NCI-H1417 (cell line): ENCODE results near the gene MCCD1.

Experiments used
- DNase-seq, 3 experiments: peaks; one replicate each; lab custom pipeline; 2025; lab: John Stamatoyannopoulos, UW

Gene MCCD1

DNA sequence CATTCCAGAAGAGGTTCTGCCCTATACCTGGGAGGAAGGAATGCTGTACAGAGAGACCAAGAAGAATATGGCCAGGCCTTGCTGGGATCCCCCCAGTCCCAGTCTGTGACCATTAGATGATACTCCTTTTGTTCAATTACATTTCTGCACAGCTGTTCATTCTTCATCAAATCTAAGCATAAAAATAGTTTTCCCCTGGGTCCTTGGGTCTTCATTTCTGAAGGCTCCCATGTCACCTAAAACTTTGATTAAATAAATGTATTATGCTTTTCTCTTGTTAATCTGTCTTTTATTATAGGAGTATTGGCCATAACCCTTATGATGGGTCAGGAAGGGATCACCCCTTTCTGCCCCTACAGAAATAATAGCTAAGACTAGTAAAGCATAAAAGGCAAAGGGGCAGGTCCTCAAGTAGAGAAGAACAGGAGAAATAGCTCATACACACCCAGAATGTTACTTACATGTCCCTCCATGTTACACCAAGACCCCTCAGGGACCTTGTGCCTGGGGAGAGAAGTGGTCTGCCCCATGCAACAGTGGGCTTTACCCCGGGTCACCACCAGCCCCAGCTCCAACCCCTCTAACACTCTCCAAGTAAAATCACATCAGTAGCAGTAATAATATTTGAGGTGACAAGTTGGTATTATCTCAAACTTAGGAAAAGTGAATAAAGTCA, 41.2 kb downstream of the MCCD1 start:
- no peak for DNase-seq

GRCh38 chr6:31572041-31572911, 43.5 kb downstream of the MCCD1 start, which contains the start of gene LTA:
Gene LTA, plus strand, starts transcription at chr6:31572289. Its CDS starts 454 bp downstream, at chr6:31572743.
- no peak for DNase-seq

DNA sequence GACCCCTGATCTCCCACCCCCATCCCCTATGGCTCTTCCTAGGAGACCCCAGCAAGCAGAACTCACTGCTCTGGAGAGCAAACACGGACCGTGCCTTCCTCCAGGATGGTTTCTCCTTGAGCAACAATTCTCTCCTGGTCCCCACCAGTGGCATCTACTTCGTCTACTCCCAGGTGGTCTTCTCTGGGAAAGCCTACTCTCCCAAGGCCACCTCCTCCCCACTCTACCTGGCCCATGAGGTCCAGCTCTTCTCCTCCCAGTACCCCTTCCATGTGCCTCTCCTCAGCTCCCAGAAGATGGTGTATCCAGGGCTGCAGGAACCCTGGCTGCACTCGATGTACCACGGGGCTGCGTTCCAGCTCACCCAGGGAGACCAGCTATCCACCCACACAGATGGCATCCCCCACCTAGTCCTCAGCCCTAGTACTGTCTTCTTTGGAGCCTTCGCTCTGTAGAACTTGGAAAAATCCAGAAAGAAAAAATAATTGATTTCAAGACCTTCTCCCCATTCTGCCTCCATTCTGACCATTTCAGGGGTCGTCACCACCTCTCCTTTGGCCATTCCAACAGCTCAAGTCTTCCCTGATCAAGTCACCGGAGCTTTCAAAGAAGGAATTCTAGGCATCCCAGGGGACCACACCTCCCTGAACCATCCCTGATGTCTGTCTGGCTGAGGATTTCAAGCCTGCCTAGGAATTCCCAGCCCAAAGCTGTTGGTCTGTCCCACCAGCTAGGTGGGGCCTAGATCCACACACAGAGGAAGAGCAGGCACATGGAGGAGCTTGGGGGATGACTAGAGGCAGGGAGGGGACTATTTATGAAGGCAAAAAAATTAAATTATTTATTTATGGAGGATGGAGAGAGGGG, 44.7 kb downstream of the MCCD1 start:
- DNase-seq = no peak

DNA sequence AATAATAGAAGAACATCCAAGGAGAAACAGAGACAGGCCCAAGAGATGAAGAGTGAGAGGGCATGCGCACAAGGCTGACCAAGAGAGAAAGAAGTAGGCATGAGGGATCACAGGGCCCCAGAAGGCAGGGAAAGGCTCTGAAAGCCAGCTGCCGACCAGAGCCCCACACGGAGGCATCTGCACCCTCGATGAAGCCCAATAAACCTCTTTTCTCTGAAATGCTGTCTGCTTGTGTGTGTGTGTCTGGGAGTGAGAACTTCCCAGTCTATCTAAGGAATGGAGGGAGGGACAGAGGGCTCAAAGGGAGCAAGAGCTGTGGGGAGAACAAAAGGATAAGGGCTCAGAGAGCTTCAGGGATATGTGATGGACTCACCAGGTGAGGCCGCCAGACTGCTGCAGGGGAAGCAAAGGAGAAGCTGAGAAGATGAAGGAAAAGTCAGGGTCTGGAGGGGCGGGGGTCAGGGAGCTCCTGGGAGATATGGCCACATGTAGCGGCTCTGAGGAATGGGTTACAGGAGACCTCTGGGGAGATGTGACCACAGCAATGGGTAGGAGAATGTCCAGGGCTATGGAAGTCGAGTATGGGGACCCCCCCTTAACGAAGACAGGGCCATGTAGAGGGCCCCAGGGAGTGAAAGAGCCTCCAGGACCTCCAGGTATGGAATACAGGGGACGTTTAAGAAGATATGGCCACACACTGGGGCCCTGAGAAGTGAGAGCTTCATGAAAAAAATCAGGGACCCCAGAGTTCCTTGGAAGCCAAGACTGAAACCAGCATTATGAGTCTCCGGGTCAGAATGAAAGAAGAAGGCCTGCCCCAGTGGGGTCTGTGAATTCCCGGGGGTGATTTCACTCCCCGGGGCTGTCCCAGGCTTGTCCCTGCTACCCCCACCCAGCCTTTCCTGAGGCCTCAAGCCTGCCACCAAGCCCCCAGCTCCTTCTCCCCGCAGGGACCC, 45.6 kb downstream of the MCCD1 start:
- DNase-seq = no peak

- DNase-seq = no peak
These were observed 46.7 kb downstream of the MCCD1 start, which contains the start of gene TNF for GRCh38 chr6:31575335-31575901. Gene TNF, plus strand, starts transcription at chr6:31575565. Its CDS starts 177 bp downstream, at chr6:31575742.

DNA sequence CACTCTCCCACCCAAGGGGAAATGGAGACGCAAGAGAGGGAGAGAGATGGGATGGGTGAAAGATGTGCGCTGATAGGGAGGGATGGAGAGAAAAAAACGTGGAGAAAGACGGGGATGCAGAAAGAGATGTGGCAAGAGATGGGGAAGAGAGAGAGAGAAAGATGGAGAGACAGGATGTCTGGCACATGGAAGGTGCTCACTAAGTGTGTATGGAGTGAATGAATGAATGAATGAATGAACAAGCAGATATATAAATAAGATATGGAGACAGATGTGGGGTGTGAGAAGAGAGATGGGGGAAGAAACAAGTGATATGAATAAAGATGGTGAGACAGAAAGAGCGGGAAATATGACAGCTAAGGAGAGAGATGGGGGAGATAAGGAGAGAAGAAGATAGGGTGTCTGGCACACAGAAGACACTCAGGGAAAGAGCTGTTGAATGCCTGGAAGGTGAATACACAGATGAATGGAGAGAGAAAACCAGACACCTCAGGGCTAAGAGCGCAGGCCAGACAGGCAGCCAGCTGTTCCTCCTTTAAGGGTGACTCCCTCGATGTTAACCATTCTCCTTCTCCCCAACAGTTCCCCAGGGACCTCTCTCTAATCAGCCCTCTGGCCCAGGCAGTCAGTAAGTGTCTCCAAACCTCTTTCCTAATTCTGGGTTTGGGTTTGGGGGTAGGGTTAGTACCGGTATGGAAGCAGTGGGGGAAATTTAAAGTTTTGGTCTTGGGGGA, 47.4 kb downstream of the MCCD1 start:
- DNase-seq = no peak

- no peak for DNase-seq
These were observed 48.3 kb downstream of the MCCD1 start for GRCh38 chr6:31576897-31577578.

DNA sequence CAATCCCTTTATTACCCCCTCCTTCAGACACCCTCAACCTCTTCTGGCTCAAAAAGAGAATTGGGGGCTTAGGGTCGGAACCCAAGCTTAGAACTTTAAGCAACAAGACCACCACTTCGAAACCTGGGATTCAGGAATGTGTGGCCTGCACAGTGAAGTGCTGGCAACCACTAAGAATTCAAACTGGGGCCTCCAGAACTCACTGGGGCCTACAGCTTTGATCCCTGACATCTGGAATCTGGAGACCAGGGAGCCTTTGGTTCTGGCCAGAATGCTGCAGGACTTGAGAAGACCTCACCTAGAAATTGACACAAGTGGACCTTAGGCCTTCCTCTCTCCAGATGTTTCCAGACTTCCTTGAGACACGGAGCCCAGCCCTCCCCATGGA, 48.8 kb downstream of the MCCD1 start:
- no peak for DNase-seq

- DNase-seq = no peak
These were observed 49.7 kb downstream of the MCCD1 start for GRCh38 chr6:31578184-31579118.

- no peak for DNase-seq
These were observed 50.4 kb downstream of the MCCD1 start for GRCh38 chr6:31579119-31579505.
